SK-N-SH (cell line): ENCODE data around the gene CHCHD1. TPM values are rescaled to one million over a fixed set of nuclear protein-coding genes. Genes with fewer than 3 reads are reported as not detected.

ENCODE experiments used
- CTCF ChIA-PET: fragments of 300-600, 350-600 bp; formaldehyde crosslinking; extraction: SDS; loops from one replicate; lab custom pipeline; 2021; lab: Yijun Ruan, JAX
- POLR2A ChIA-PET: fragments of 350-600 bp; sonication (Branson Sonifier 250); formaldehyde crosslinking; extraction: SDS; loops from one replicate; lab custom pipeline; 2020; ENCODE audit warnings: antibody characterized with exemption, inconsistent platforms; lab: Yijun Ruan, JAX
- DNase-seq: peaks from one replicate; pipeline ENCODE4 v3.0.0; 2012
- H2AFZ ChIP-seq: fragments of 200-600 bp; sonication (generic); 2 replicates; pipeline ENCODE4 v1.8.1; 2016; ENCODE audit warnings: antibody characterized with exemption, mild to moderate bottlenecking, low read depth
- H3F3A ChIP-seq: fragments of 200-600 bp; sonication (generic); replicated peaks from 2 replicates; pipeline ENCODE3; 2016; ENCODE audit warnings: antibody characterized with exemption, mild to moderate bottlenecking; ENCODE audit not compliant: insufficient read depth
- H3K27ac ChIP-seq, 2 experiments: fragments of 200-500 bp in 1 of 2; fragments of 200-600 bp in 1 of 2; sonication (Bioruptor generic) in 1 of 2; sonication (generic), shearing (Covaris generic) in 1 of 2; 2 replicates each; pipeline versions ENCODE4 v1.5.1 to v1.6.1; 2014 to 2016; ENCODE audit warnings: low read depth in 2 of 2, inconsistent platforms in 1 of 2, low read length in 1 of 2, mild to moderate bottlenecking in 1 of 2, mixed read lengths in 1 of 2
- H3K27me3 ChIP-seq: fragments of 200-600 bp; sonication (generic), shearing (Covaris generic); 2 replicates; pipeline ENCODE4 v1.6.1; 2016; ENCODE audit warnings: mixed run types; ENCODE audit not compliant: insufficient read depth
- H3K36me3 ChIP-seq, 2 experiments: fragments of 200-500 bp in 1 of 2; fragments of 200-600 bp in 1 of 2; sonication (Bioruptor generic) in 1 of 2; sonication (generic) in 1 of 2; replicated peaks in 1 of 2; 2 replicates each; pipeline versions ENCODE3 to v1.5.1; 2014 to 2016; ENCODE audit warnings: low read length in 1 of 2, mild to moderate bottlenecking in 1 of 2; ENCODE audit not compliant: insufficient read depth in 2 of 2, control insufficient read depth in 1 of 2
- H3K4me1 ChIP-seq, 2 experiments: fragments of 200-500 bp in 1 of 2; fragments of 200-600 bp in 1 of 2; sonication (Bioruptor generic) in 1 of 2; sonication (generic), shearing (Covaris generic) in 1 of 2; 2 replicates each; pipeline versions ENCODE4 v1.5.1 to v1.6.1; 2014 to 2016; ENCODE audit warnings: low read depth in 1 of 2, low read length in 1 of 2, mixed run types in 1 of 2; ENCODE audit not compliant: insufficient read depth in 2 of 2, control insufficient read depth in 1 of 2
- H3K4me2 ChIP-seq: fragments of 200-600 bp; sonication (generic), shearing (Covaris generic); 2 replicates; pipeline ENCODE4 v1.6.1; 2017; ENCODE audit warnings: mixed run types
- H3K4me3 ChIP-seq, 2 experiments: fragments of 200-500 bp in 1 of 2; fragments of 200-600 bp in 1 of 2; sonication (Bioruptor generic) in 1 of 2; sonication (generic), shearing (Covaris generic) in 1 of 2; 2 replicates each; pipeline versions ENCODE4 v1.5.1 to v1.8.1; 2014 to 2016; ENCODE audit warnings: low read depth in 2 of 2, inconsistent platforms in 1 of 2, low read length in 1 of 2, mild to moderate bottlenecking in 1 of 2, mixed read lengths in 1 of 2, moderate library complexity in 1 of 2
- H3K79me2 ChIP-seq: fragments of 200-600 bp; sonication (generic); 2 replicates; pipeline ENCODE4 v1.8.1; 2017; ENCODE audit warnings: mild to moderate bottlenecking; ENCODE audit not compliant: insufficient read depth
- H3K9ac ChIP-seq: fragments of 200-600 bp; sonication (generic); 2 replicates; pipeline ENCODE4 v1.6.1; 2017; ENCODE audit warnings: mixed run types
- H3K9me2 ChIP-seq: fragments of 200-600 bp; sonication (generic); 2 replicates; pipeline ENCODE4 v1.6.1; 2017; ENCODE audit warnings: mixed run types
- H3K9me3 ChIP-seq: fragments of 200-600 bp; sonication (generic); 2 replicates; pipeline ENCODE4 v1.6.1; 2017; ENCODE audit warnings: mixed run types, mild to moderate bottlenecking, moderate library complexity
- H4K20me1 ChIP-seq: fragments of 200-600 bp; sonication (generic); 2 replicates; pipeline ENCODE4 v1.6.1; 2017; ENCODE audit warnings: mild to moderate bottlenecking, mixed run types; ENCODE audit not compliant: insufficient read depth
- EZH2phosphoT487 ChIP-seq: fragments of 200-600 bp; sonication (generic); IDR thresholded peaks from 2 replicates; pipeline ENCODE4 v1.6.1; 2017; ENCODE audit warnings: low read depth, mixed run types, mild to moderate bottlenecking, antibody characterized with exemption, moderate library complexity, borderline replicate concordance
- GABPA ChIP-seq: IDR thresholded peaks from 2 replicates; pipeline ENCODE4 v1.4.0; 2012; ENCODE audit warnings: low read depth, mild to moderate bottlenecking
- JUND ChIP-seq: IDR thresholded peaks from 2 replicates; pipeline ENCODE4 v1.4.0; 2012
- MEF2A ChIP-seq: IDR thresholded peaks from 2 replicates; pipeline ENCODE4 v1.4.0; 2012; ENCODE audit warnings: low read depth, borderline replicate concordance
- NFIC ChIP-seq: IDR thresholded peaks from 2 replicates; pipeline ENCODE4 v1.4.0; 2012; ENCODE audit warnings: borderline replicate concordance
- NRF1 ChIP-seq: IDR thresholded peaks from 2 replicates; pipeline ENCODE4 v1.6.1; 2012; ENCODE audit warnings: low read depth, mild to moderate bottlenecking, low read length
- PBX3 ChIP-seq: IDR thresholded peaks from 2 replicates; pipeline ENCODE4; 2012
- RCOR1 ChIP-seq: fragments of 150-350 bp; IDR thresholded peaks from 2 replicates; pipeline ENCODE4 v1.6.1; 2017; ENCODE audit warnings: antibody characterized with exemption, low read length
- RXRA ChIP-seq: IDR thresholded peaks from 2 replicates; pipeline ENCODE4 v1.4.0; 2012; ENCODE audit warnings: low read depth, mild to moderate bottlenecking, borderline replicate concordance
- TAF1 ChIP-seq: IDR thresholded peaks from 2 replicates; pipeline ENCODE4 v1.6.1; 2012; ENCODE audit warnings: low read depth, mild to moderate bottlenecking, low read length, moderate library complexity, borderline replicate concordance
- TEAD4 ChIP-seq: IDR thresholded peaks from 2 replicates; pipeline ENCODE4 v1.4.0; 2012; ENCODE audit warnings: mild to moderate bottlenecking, borderline replicate concordance; ENCODE audit not compliant: insufficient read depth
- WGBS: methylation state at CpG from one replicate; pipeline ENCODE4 v1.1.6; 2017; ENCODE audit warnings: low lambda C conversion rate; 5-methylcytosine and 5-hydroxymethylcytosine counted together
- polyA plus RNA-seq, 3 experiments: library from polyadenylated mRNA; depleted of rRNA; stranded (reverse); fragments of >200 nt; gene quantifications; 2 replicates each; pipeline ENCODE4 v1.2.3, GENCODE V29; 2012

CHCHD1 gene
- polyA plus RNA-seq, 1 of the 3 experiments (the other 2 are of a cell fraction), result 60.9 TPM

GRCh38 chr10:73806176-73806950, 24.5 kb downstream of the CHCHD1 start:
- Histone ChIP-seq H3K4me1 (peaks cover 0 to 4% of the 10 kb centered on the region in 2 experiments; a peak in 2 of 4 replicates), H3K9me2 (no peaks in the 10 kb centered on the region), H3K27ac (no peak overlapping the region), H3K79me2 (peaks cover 22% of the 10 kb centered on the region; the same call in 1 of the 2 replicates), H3F3A (peaks cover 13% of the 10 kb centered on the region), H3K9me3 (no peaks in the 10 kb centered on the region), H4K20me1 (no peaks in the 10 kb centered on the region), H3K4me3 (no peak overlapping the region), H3K9ac (no peak overlapping the region), H3K36me3 (peaks cover 30 to 56% of the 10 kb centered on the region in 2 experiments), H3K4me2 (no peak overlapping the region), H2AFZ (no peak overlapping the region), H3K27me3 (no peaks in the 10 kb centered on the region)
- DNase-seq, result no peak
- POLR2A ChIA-PET, result no interaction called here
- 95% methylated on average over 14 of the region's 14 CpGs for WGBS
- CTCF ChIA-PET, result interaction anchor here (0.9 kb wide), 1 partner anchor 7 kb away, joined by 3 read pairs; no protein-coding TSS in a partner anchor
- TF ChIP-seq TAF1 (no peak), JUND (no peak), EZH2phosphoT487 (no peak), GABPA (no peak), PBX3 (no peak), MEF2A (no peak), TEAD4 (no peak), RXRA (no peak), NFIC (no peak), RCOR1 (no peak)

GRCh38 chr10:73807471-73807870, 25.6 kb downstream of the CHCHD1 start:
- Histone ChIP-seq H2AFZ (no peak overlapping the region), H3K36me3 (peaks cover 30 to 46% of the 10 kb centered on the region in 2 experiments), H3K27ac (no peak overlapping the region), H3K9ac (no peak overlapping the region), H3K4me3 (no peak overlapping the region), H3K9me3 (no peaks in the 10 kb centered on the region), H3K27me3 (no peaks in the 10 kb centered on the region), H4K20me1 (no peaks in the 10 kb centered on the region), H3K4me2 (no peak overlapping the region), H3K4me1 (peaks cover 0 to 4% of the 10 kb centered on the region in 2 experiments; a peak in 2 of 4 replicates), H3K79me2 (peaks cover 22% of the 10 kb centered on the region; the same call in 1 of the 2 replicates), H3K9me2 (no peaks in the 10 kb centered on the region), H3F3A (peaks cover 14% of the 10 kb centered on the region)
- CTCF ChIA-PET, result interaction anchor here (0.8 to 0.9 kb wide), 2 partner anchors 8 to 21 kb away, joined by 3 read pairs; no protein-coding TSS in a partner anchor
- no peak for DNase-seq
- POLR2A ChIA-PET, result no interaction called here
- 95% methylated on average over 12 of the region's 14 CpGs for WGBS
- TF ChIP-seq NRF1 (no peak), EZH2phosphoT487 (no peak), PBX3 (no peak)
